ENCODE results near the gene SLC25A29. TPM values are rescaled to one million over a fixed set of nuclear protein-coding genes. Genes with fewer than 3 reads are reported as not detected.
A peak's percentile ranks its signal among the peaks of the same experiment; 100 is the strongest.

Gene SLC25A29
- total and polyA plus RNA-seq, 2 of the 13 experiments (the other 11 are each of a cell fraction or from before 2014, with no cell fraction given), result 12.2 to 17.2 TPM

GRCh38 chr14:100306101-100306997, at the start of gene SLC25A29 (continued):
- TF ChIP-seq, protein P1, sequence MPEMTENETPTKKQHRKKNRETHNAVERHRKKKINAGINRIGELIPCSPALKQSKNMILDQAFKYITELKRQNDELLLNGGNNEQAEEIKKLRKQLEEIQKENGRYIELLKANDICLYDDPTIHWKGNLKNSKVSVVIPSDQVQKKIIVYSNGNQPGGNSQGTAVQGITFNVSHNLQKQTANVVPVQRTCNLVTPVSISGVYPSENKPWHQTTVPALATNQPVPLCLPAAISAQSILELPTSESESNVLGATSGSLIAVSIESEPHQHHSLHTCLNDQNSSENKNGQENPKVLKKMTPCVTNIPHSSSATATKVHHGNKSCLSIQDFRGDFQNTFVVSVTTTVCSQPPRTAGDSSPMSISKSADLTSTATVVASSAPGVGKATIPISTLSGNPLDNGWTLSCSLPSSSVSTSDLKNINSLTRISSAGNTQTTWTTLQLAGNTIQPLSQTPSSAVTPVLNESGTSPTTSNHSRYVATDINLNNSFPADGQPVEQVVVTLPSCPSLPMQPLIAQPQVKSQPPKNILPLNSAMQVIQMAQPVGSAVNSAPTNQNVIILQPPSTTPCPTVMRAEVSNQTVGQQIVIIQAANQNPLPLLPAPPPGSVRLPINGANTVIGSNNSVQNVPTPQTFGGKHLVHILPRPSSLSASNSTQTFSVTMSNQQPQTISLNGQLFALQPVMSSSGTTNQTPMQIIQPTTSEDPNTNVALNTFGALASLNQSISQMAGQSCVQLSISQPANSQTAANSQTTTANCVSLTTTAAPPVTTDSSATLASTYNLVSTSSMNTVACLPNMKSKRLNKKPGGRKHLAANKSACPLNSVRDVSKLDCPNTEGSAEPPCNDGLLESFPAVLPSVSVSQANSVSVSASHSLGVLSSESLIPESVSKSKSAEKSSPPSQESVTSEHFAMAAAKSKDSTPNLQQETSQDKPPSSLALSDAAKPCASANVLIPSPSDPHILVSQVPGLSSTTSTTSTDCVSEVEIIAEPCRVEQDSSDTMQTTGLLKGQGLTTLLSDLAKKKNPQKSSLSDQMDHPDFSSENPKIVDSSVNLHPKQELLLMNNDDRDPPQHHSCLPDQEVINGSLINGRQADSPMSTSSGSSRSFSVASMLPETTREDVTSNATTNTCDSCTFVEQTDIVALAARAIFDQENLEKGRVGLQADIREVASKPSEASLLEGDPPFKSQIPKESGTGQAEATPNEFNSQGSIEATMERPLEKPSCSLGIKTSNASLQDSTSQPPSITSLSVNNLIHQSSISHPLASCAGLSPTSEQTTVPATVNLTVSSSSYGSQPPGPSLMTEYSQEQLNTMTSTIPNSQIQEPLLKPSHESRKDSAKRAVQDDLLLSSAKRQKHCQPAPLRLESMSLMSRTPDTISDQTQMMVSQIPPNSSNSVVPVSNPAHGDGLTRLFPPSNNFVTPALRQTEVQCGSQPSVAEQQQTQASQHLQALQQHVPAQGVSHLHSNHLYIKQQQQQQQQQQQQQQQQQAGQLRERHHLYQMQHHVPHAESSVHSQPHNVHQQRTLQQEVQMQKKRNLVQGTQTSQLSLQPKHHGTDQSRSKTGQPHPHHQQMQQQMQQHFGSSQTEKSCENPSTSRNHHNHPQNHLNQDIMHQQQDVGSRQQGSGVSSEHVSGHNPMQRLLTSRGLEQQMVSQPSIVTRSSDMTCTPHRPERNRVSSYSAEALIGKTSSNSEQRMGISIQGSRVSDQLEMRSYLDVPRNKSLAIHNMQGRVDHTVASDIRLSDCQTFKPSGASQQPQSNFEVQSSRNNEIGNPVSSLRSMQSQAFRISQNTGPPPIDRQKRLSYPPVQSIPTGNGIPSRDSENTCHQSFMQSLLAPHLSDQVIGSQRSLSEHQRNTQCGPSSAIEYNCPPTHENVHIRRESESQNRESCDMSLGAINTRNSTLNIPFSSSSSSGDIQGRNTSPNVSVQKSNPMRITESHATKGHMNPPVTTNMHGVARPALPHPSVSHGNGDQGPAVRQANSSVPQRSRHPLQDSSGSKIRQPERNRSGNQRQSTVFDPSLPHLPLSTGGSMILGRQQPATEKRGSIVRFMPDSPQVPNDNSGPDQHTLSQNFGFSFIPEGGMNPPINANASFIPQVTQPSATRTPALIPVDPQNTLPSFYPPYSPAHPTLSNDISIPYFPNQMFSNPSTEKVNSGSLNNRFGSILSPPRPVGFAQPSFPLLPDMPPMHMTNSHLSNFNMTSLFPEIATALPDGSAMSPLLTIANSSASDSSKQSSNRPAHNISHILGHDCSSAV (CRISPR knock-in tag; IDR thresholded peaks at IDR 0.05; ENCODE audit: borderline replicate concordance), result no peak
- TF ChIP-seq TAF1 (CRISPR knock-in tag; IDR thresholded peaks at IDR 0.05) (peak; percentile 56; the same call in 1 of the 2 replicates), ZFP36L1 (CRISPR knock-in tag; IDR thresholded peaks at IDR 0.05) (no peak; the same call in 1 of the 2 replicates), EZH2 (conservative IDR thresholded peaks at IDR 0.05; ENCODE audit: low read depth, low read length) (no peak), ATRX (CRISPR knock-in tag; IDR thresholded peaks at IDR 0.05; ENCODE audit: borderline replicate concordance) (no peak), ZSCAN20 (CRISPR knock-in tag; IDR thresholded peaks at IDR 0.05; ENCODE audit: borderline replicate concordance) (no peak), JARID2 (CRISPR knock-in tag; IDR thresholded peaks at IDR 0.05; ENCODE audit: insufficient replicate concordance) (no peak), ZNF619 (CRISPR knock-in tag; IDR thresholded peaks at IDR 0.05) (no peak), FOXP1 (IDR thresholded peaks at IDR 0.05) (no peak), FOXP1 (CRISPR knock-in tag; IDR thresholded peaks at IDR 0.05) (no peak), STAT5B (CRISPR knock-in tag; IDR thresholded peaks at IDR 0.05) (no peak)
- TF ChIP-seq, protein P2, sequence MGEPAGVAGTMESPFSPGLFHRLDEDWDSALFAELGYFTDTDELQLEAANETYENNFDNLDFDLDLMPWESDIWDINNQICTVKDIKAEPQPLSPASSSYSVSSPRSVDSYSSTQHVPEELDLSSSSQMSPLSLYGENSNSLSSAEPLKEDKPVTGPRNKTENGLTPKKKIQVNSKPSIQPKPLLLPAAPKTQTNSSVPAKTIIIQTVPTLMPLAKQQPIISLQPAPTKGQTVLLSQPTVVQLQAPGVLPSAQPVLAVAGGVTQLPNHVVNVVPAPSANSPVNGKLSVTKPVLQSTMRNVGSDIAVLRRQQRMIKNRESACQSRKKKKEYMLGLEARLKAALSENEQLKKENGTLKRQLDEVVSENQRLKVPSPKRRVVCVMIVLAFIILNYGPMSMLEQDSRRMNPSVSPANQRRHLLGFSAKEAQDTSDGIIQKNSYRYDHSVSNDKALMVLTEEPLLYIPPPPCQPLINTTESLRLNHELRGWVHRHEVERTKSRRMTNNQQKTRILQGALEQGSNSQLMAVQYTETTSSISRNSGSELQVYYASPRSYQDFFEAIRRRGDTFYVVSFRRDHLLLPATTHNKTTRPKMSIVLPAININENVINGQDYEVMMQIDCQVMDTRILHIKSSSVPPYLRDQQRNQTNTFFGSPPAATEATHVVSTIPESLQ (CRISPR knock-in tag; conservative IDR thresholded peaks at IDR 0.05), result no peak
- TF ChIP-seq, protein P3, sequence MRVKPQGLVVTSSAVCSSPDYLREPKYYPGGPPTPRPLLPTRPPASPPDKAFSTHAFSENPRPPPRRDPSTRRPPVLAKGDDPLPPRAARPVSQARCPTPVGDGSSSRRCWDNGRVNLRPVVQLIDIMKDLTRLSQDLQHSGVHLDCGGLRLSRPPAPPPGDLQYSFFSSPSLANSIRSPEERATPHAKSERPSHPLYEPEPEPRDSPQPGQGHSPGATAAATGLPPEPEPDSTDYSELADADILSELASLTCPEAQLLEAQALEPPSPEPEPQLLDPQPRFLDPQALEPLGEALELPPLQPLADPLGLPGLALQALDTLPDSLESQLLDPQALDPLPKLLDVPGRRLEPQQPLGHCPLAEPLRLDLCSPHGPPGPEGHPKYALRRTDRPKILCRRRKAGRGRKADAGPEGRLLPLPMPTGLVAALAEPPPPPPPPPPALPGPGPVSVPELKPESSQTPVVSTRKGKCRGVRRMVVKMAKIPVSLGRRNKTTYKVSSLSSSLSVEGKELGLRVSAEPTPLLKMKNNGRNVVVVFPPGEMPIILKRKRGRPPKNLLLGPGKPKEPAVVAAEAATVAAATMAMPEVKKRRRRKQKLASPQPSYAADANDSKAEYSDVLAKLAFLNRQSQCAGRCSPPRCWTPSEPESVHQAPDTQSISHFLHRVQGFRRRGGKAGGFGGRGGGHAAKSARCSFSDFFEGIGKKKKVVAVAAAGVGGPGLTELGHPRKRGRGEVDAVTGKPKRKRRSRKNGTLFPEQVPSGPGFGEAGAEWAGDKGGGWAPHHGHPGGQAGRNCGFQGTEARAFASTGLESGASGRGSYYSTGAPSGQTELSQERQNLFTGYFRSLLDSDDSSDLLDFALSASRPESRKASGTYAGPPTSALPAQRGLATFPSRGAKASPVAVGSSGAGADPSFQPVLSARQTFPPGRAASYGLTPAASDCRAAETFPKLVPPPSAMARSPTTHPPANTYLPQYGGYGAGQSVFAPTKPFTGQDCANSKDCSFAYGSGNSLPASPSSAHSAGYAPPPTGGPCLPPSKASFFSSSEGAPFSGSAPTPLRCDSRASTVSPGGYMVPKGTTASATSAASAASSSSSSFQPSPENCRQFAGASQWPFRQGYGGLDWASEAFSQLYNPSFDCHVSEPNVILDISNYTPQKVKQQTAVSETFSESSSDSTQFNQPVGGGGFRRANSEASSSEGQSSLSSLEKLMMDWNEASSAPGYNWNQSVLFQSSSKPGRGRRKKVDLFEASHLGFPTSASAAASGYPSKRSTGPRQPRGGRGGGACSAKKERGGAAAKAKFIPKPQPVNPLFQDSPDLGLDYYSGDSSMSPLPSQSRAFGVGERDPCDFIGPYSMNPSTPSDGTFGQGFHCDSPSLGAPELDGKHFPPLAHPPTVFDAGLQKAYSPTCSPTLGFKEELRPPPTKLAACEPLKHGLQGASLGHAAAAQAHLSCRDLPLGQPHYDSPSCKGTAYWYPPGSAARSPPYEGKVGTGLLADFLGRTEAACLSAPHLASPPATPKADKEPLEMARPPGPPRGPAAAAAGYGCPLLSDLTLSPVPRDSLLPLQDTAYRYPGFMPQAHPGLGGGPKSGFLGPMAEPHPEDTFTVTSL (CRISPR knock-in tag; IDR thresholded peaks at IDR 0.05; ENCODE audit: borderline replicate concordance), result no peak
